ENCODE data around the gene GPR55.
"Not testable (repeated sequence)": the region's sequence is repeated elsewhere in the genome, so short reads cannot be mapped to it uniquely, and the experiment has no call there.

GPR55 gene

DNA sequence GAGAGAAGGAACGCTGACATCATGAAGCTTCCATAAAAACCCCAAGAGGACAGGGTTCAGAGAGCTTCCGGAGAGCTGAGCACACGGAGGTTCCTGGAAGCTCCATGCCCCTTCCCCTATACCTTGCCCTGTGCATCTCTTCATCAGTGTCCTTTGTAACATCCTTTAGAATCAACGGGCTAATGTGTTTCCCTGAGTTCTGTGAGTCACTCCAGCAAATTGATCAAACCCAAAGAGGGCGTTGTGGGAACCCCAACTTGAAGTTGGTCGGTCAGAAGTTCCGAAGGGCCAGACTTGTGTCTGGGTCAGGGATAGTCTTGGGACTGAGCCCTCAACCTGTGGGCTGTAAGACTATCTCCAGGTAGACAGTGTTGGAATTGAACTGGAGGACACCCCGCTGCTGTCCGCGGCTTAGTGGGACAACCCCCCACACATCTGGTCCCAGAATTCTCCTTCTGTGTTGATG is 25.9 kb upstream of the GPR55 start:
- DNase-seq, result no peak

DNA sequence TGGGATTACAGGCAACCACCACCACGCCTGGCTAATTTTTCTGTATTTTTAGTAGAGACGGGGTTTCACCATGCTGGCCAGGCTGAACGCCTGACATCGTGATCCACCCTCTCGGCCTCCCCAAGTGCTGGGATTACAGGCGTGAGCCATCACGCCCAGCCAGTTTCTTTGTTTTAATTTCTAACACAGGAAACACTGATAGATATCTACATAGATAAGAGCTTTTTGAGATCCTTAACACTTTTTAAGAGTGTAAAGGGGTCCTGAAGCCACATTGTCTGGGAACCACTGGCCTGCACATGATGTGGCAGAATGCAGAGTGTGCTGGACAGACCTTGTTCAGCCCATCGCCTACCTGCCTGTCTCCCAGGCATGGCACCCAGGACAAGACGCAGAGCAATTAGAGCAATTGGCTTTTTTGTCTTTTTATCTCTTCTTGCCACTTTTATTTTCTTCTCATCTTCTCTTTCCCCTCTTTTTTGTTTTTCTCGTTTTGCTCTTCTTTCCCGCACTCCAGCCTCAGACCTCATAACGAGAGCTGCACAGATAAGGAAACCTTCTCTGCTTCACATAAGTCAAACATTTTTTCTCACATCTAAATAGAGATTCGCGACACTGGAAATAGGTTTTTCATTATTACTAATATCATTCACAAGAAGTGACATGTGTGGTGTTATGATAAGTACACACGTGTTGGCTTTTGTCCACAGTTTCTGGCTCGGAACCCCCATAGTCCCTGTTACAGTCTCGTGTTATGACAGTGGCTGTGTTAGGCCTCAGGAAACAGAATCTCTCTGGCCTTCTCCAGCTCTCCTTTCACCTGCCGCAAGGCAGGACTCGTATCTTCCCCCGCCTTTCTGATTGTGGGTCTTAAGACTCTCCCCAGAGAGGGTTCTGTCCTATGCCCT is 25.2 kb upstream of the GPR55 start:
- DNase-seq, result no peak

DNA sequence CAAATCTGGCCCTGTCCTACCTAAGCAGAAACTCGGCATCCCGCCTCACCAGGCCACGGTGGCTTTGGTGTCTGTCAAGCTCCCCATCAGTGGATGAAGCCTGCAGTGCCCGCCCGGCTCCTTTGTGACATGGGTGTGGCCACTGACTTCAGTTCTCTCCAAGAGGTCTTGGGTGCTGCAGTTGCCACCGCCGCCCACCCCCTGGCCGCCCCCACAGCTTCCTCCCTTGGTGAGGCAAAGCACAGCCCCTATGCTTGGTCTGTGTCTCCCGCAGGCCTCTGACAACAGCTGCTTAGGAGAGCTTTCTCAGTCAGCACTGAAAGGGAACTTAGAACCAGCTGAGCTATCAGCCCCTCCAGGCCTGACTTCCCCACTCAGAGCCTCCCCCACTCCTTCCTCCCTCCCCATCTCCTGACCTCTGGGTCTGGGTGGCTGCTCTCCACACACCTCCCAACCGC is 22.9 kb upstream of the GPR55 start:
- no peak for DNase-seq

DNA sequence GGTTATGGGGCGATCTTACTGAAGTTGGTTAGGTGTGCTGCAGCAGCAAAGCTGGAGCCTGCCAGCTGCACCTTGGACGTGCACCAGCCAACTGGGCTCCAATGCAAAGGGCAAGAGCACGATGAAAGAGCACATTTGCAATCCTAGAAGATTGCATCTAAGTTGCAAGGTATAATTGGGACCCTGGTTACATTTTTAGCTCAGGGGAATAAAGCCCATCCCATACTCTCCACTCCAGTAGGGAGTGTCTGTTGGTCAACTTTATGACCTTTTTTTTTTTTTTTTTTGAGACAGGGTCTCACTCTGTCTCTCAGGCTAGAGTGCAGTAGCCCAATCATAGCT is 22.2 kb upstream of the GPR55 start:
- DNase-seq, result no peak

DNA sequence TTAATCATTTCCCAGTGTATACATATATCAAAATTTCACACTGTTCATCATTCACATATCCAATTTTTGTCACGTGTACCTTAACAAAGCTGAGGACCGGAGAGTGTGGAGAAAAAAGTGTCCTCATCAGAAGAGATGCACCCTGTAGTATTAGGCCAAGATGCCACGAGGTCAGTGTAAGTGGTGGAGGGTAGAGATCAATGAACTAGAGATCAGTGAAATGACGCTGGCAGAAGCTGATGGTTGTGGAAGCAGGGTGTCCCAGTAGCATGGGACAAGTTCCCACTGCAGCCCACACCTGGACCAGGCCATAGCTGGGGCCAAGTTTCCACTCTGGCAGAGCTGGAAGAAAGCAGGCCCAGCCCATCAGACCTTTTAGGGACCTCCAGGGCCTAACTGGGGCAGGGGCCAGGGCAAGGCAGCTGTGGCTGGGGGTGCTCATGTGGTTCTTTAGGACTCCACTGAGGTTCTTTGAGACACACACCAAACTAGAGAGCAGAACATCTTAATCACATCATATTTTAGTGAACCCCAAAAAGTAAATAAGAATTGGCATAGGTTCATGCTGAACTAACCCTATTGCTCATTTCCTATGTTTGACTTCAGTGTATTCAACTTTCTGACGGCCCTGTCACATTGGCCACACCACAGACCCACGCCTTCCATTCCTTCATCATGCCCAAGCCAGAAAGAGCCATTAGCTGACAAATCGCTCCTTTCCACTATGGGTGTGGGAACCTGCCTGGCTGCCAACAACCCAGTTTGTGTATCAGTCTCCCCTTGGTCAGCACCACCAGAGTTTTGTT is 21.6 kb upstream of the GPR55 start:
- DNase-seq, result no peak

DNA sequence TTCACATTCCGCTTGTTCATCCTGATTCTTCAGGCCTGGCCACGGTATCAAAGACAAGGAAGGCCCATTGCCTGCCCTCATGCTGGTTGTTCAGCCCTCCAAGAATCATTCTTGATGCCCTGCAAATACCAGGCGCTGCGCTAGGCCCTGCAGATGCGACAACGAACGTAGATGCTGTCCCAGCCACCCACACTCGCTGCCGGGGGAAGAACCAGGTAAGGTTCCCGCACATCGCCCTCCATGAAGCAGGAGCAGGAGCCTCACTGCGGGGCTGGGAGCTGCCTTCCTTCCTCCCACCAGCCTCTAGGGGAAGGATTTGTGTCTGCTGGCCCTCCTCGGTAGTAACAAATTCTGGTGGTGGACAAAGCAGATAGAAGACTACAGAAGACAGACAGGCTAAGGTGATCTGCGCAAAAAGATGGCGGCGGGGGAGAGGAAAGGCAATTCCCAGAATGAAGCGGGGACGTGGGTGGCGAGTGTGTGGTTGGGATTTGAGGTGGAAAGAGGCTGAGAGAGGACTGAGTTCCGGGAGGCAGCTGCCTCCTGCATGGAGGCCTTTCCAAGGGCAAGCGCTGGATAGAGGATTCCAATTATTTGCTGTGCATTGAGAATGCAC is 19.8 kb upstream of the GPR55 start:
- DNase-seq, result no peak

DNA sequence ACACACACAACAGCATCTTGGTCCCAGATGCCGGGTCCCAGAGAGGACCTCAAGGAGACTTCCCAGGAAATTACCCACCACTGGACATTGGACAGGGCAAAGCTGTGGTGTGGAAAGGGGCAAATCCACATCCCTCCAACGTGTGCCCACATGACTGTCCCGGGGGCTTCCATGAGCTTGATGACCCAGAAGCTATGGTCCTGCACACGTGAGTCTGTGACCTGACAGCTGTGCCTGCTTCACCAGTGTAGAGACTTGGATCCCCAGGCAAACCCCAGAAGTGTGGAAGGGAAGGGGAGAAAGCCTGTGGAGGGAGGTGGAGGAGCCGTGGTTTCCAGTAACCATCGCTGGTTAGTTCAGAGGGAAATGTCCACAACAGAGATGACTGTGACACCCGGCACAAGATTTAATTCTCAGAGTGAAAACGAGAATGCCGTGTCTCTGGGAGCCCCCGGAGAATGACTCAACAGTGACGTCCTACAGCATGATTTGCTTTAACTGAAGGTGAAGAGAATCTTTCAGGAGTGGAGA is 19.1 kb upstream of the GPR55 start:
- no peak for DNase-seq

DNA sequence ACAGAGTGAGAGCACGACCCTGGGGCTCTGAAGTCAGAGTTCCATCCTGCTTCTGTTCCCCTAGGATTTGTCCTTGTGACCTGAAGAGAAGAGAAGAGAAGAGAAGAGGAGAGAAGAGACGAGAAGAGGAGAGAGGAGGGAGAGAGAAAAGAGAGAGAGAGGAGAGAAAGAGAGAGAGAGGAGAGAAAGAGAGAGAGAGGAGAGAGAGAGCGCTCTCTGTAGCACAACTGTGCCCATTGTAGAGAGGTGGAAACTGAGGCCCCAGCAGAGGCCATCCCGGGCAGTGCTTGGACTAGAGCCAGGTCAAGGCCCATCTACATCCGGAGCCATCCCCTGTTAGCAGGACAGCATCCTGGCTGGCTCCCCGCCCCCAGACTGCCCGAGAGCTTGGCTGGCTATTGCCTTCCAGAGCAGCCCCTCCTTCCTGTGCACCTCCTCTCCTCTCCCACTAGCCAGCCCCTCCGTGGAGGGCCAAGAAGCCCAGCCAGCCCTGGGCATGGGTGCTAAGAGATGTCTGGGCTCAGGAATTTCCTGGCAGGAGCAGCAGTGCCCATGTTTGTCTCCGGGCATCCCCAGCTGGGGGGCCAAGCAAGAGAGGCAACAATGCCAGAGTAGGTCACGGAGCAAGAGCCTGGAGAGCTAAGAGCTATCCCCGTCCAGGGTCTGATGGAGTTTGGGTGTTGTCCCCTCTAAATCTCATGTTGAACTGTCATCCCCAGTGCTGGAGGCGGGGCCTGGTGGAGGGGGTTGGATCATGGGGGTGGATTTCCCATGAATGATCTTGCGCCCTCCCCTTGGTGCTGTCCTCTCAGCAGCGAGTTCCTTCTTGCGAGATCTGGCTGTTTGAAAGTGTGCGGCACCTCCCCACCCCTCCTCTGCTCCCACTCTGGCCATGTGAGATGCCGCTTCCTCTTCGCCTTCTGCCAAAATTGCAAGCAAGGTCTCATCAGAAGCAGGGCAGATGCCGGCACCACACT is 18.2 kb upstream of the GPR55 start:
- DNase-seq, result no peak

DNA sequence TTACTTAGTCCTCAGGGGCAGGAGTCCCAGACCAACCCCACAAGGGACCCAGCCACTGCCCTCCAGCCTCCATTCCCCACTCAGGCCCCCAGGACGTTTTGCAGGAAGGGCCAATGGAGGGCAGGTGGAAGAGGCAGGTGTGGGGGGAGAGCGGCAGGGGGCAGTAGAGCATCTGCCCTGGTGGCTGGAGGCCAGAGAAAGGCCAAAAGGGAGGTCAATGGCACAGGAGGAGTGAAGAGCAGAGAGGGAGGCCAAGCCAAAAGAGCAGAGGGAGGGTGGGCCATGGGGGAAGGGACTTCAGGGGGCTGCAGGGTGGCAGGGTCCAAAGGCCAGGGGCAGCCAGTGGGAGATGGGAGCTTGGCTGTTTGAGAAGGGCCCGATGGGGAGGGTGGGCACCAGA is 17.3 kb upstream of the GPR55 start:
- DNase-seq, result no peak

DNA sequence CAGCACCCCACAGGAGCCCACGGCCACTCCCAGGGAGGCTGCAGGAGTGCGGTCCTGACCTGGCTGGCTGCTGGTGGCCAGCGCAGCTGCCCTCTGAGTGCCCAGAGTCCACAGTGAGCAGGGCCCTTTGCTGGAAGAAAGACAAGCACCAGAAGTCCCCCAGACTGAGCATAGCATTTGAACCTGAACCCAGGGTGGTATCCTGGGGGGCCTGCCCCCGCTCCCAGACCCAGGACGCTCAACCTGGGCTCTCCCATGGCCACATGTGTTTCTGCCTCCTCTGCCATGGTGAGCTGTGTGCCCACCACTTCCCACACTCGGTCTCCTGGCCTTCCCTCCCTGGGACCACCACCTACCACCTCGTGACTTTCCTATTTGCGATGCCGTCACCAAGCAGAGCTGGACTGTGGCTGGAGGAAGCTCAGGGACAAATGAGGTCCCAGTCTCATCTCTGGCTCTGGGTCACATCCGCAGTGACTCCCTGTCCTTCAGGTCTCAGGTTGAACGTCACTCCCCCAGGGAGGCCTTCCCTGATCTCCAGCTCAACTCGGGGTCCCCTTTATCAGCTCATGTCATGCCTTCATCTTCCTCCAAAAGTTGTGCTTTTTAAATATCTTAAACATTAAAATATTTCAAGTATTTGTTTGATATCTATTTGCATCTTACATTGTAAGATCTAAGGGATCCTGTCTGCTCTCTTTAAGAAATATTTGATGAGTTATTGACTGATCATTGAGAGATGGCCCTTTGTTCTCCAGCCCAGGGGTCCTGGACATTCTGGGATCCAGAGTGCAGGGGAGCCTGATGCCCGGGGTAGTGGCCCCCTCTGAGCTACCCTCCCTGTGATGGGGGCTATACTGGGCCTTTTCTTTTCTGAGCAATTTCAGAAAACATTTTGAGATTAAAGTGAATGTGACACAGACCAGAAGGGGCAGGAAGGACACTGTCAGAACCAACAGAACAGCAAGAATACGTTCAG is 16.4 kb upstream of the GPR55 start:
- no peak for DNase-seq

DNA sequence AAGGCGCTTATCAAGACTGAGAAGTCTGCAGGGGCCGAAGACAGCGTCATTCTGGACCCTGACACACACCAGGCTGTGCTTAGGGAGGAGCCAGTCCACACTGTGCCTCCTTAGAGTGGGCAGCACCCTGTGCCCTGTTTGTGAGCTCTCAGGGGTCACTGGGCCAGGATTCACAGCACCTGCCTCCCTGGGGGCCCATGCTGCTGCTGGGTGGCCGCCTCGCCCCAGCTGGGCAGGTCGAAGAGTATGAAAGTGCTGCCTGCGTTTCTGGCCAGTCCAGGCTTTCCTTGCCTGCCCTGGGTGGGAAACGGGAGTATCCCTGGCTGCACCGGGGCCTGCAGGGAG is 15.4 kb upstream of the GPR55 start:
- DNase-seq, result no peak

DNA sequence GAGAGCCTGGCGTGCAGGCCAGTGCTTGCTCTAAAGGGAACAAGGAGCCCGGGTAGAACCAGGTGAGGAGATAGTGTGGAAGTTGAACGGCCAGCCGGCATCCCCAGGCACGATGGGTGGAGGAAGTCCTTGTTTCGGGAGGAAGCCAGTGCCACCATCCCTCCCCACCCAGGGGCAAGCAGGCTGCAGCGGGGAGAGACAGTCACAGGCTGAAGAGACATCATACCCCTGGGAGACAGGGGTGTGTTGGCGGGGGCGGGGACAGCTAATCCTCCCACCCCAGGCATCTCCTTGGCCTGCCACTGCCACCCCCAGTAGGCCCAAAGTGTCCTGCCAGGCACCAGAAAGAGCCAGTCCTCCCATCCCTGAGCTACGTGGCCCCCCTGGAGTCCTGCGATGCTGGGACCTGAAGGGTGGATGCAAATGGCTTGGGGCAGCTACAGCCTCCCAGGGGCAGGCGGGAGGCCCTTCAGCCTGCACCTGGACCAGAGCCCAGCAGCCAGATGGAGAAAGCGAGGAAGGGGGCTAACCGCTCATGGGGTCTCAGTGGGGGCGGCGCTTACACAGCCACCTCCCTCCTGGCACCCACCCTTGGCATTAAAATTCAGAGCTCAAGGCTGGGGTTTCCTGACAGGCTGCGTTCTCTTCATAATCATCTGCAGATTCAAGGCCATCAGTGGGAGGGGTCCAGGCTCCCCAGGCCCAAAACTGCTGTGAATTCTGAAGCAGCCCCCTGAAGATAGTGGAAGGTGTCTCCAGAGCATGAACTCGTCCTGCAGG is 14.8 kb upstream of the GPR55 start:
- no peak for DNase-seq

DNA sequence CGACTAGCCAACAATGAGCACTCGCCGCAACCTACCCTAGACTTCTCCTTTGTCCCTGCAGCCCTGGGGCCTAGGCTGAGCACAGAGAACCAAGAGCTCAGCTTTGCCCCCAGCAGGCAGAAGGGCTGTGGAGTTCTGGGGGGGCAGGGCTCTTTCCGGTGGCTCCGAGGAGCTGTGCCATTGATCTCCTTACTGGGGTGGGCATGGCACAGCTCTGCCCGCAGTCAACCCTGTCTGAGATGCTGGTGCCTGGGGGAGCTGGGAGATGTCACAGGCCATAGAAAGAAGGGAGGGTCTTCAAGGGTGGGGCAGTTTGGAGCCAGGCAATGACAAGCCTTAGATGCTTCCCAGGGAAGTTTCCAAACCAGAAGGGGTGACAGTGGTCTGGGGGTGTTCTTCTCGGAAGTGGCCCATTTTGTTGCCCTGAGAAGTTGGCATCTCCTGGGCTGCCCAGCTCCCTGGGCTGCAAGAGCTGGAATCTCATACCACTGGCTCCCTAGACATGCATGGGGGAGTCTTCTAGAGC is 14.1 kb upstream of the GPR55 start:
- DNase-seq, result no peak

DNA sequence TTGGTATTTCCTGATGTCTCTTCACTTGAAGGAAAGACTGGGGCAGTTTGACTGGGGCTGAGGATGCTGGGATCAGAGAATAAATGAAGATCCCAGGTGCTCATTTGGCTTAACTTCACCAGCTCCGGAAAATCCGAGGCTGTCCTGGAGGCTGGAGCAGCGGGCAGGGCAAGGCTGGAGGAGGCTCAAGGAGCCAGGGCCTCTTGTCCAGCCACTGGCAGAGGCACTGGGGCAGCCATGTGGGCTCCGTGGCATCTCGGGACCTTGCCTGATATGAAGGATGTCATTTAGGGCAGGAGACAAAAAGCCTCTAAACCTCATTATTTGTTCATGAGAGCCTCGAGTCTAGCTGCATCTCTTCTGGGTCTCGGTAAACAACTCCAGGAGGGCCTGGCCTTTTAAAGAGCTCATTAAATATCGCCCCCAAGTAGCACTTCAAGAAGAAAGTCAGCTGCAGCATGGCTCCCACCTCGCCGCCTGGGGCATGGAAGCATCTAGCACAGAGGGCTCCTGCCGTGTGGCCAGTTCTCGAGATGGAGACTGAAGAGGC is 13.5 kb upstream of the GPR55 start:
- no peak for DNase-seq

DNA sequence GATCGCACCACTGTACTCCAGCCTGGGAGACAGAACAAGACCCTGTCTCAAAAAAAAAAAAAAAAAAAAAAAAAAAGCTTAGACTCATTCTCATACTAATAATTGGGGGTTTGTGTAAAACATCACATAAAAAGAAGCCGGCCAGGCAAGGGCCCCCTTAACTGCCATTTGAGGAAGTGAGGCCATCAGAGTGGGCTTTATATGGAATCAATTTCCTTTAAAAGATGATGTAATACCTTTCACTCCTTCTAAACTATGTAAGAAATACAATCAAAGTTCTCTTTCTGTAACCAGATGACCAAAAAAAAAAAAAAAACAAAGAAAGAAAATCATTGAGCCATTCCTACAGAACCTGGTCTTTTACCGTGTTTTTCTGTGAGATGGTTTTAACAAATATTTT is 13.1 kb upstream of the GPR55 start:
- no peak for DNase-seq

DNA sequence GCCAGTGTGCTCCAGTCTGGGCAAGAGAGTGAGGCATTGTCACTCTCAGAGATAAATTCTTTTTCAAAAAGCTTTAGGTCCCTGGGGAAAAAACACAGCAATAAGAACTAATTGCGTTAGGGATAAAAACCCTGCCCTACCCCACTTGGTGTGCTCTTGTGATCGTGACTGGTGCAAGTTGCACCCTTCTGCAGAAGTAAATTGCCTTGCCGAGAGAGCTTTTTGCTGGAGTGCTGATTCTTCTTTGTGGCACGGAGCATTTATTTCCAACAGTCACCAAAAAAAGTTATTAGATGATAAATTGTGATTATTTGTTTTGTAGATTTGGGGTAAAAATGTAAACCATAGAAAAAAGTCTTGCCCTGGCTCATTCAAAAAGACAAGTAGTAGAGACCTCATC is 12.3 kb upstream of the GPR55 start:
- DNase-seq, result no peak

DNA sequence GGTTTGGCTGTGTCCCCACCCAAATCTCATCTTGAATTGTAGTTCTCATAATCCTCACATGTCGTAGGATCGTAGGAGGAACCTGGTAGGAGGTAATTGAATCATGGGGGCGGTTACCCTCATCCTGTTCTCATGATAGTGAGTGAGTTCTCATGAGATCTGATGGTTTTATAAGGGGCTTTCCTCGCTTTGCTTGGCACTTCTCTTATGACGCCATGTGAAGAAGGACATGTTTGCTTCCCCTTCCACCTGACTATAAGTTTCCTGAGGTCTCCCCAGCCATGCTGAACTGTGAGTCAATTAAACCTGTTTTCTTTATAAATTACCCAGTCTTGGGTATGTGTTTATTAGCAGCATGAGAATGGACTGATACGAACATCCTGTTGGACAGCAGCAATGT is 11.2 kb upstream of the GPR55 start:
- DNase-seq, result not testable (repeated sequence)

DNA sequence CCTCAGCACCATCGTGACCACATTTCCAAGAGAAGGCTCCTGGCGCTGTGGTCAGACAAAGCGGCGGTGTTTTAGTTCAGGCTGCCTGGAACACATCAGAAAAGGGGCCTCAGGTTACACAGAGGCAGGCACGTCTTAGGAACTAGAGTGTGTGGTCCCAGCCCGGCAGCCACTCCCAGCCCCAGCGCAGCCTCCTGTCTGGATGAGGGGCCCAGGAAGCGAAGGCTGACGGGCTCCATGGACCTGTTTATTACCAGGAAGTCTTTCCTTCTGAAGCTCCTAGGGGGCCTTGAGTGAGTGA is 10.0 kb upstream of the GPR55 start:
- no peak for DNase-seq

DNA sequence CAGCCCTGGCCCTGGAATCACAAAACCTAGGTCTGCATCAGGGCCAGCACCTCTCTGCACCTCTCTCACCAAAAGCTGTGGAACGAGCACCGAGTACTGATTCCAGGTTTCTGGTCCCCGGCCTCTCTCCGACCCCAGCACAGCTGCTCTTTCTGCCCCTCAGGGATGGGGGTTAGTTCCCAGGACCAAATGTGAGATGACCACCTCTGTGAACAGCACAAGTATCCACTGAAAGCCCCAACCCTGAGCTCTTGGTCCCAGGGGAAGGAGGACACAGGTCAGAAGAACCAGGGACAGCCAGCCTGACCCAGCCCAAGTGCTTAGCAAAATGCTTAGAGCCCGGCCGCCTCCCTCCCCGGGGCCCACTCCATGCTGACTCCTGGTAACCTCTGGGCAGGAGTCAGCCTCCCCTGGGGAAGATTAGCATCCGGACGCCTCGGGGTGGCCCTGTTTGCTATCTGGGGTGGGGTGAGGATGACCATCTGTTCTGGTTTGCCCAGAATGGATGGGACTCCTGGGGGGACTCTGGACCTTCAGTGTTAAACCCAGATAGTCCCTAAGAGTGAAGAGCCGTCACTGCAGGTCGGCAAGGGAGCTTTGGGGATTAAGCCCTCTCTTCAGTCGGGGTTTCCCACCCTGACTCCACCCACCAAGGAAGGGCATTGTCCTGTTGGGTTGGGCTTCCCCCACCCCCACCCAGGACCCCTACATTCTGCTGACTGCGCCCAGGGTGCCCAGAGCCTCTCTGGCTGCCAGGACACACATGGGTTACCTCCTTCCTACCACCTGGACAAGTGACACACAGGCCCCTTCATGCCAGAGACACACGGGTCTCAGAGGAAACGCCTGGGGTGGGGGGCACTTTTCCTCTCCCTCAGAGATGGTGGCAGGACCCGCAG is 9.4 kb upstream of the GPR55 start:
- no peak for DNase-seq

All from NCI-H1417 treated with DMSO at 0.1 percent for 48 hours (cell line).